Testis (tissue), 2 donors: ENCODE data around the gene APOBEC3B.

Experiments
- POLR2A ChIP-seq: fragments of 450-650 bp; IDR thresholded peaks from one replicate; pipeline ENCODE4 v1.6.1; 2017; ENCODE audit warnings: antibody characterized with exemption, mild to moderate bottlenecking, moderate library complexity
- TF ChIP-seq, protein P1 (sequence below), 3 experiments: fragments of 450-650 bp in 2 of 3; fragments of 200-600 bp in 1 of 3; sonication (generic) in 1 of 3; IDR thresholded peaks; one replicate each; pipeline ENCODE4 v1.5.1; 2016 to 2019; ENCODE audit warnings: antibody characterized with exemption in 3 of 3, mild to moderate bottlenecking in 2 of 3, moderate library complexity in 1 of 3

DNA sequence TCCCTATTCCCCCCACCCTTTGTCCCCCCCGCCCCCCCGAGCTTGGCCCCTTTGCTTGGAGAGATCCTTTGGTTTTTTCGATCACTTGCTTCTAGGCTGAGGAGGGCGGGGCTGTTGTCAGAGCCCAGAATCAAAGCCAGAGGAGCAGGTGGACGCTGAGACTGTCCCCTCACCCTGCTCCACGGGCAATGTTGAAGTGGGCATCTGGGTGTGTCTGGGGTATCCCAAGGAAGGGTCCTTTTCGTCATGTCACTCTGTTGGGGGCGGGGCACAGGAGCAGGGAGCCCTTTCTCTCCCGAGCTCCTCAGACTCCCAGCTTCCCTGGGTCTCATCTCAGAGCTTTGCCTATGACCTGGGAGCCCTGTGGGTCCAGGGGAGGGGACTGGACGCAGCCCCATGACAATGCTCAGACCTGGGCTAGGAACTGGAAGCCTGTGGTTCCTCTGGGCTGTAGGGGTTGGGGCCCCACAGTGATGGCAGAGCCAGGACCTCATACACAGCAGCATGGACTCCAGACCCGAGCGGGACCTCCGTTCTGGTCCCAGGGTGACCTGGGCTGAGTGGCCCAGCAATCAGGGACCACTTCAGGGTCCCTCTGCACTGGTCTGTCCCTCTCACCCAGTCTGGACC, 27.6 kb upstream of the APOBEC3B start:
- TF ChIP-seq, protein P1, sequence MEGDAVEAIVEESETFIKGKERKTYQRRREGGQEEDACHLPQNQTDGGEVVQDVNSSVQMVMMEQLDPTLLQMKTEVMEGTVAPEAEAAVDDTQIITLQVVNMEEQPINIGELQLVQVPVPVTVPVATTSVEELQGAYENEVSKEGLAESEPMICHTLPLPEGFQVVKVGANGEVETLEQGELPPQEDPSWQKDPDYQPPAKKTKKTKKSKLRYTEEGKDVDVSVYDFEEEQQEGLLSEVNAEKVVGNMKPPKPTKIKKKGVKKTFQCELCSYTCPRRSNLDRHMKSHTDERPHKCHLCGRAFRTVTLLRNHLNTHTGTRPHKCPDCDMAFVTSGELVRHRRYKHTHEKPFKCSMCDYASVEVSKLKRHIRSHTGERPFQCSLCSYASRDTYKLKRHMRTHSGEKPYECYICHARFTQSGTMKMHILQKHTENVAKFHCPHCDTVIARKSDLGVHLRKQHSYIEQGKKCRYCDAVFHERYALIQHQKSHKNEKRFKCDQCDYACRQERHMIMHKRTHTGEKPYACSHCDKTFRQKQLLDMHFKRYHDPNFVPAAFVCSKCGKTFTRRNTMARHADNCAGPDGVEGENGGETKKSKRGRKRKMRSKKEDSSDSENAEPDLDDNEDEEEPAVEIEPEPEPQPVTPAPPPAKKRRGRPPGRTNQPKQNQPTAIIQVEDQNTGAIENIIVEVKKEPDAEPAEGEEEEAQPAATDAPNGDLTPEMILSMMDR (IDR thresholded peaks at IDR 0.05) = no peak
- TF ChIP-seq POLR2A = no peak
